ENCODE measurements around the gene MLX. TPM values are rescaled to one million over a fixed set of nuclear protein-coding genes. Genes with fewer than 3 reads are reported as not detected.
"Not testable (repeated sequence)": the region's sequence is repeated elsewhere in the genome, so short reads cannot be mapped to it uniquely, and the experiment has no call there.

The MLX gene
- total RNA-seq, 3 donors from 2014 or later (not counting 1 experiment from before 2014, with no cell fraction given): 38.9 to 58.2 (median 42.6) TPM

DNA sequence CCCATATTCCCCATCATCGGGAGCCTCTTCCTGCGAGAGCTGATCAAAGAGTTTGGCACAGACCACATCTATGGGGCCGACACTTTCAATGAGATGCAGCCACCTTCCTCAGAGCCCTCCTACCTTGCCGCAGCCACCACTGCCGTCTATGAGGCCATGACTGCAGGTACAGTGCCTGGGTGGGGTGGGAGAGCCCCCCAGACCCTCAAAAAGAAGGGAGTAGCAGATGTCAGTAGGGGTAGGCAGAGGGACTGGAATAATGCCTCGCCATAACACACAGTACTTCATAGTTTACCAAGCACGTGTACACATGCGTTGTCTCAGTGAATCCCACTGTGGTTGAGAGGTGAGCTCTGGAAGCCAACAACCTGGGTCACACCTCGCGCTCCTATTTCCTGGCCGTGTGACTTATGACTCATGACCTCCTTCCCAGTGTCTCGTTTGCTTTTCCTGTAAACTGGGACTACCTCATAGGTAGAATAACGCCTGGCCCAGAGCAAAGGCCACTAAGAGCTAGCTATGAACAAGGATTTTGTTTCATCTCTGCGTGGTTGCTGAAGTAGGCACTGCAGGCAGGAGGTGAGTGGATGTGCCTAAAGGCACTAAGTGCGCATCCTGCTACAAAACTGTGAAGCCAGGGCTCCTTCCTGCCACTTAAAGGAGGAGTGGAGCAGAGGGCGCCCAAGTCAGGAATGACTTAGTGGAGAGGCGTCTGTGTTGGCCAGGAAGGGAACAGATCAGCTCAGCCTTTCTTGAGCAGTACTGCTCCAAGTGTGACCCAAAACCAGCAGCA, 25.7 kb upstream of the MLX start:
- Mint-ChIP-seq H3K4me1 (peaks cover 6 to 27% of the 10 kb centered on the region in 2 donors), H3K9me3 (no peaks in the 10 kb centered on the region), H3K27ac (no peak overlapping the region), H3K4me3 (no peak overlapping the region), H3K27me3 (ENCODE audit: low read depth in 2 of 2) (no peaks in the 10 kb centered on the region), H3K36me3 (no peaks in the 10 kb centered on the region)
- ATAC-seq (no peak), DNase-seq (peak in 1 of 2 donors; percentile 53)
- no peak overlapping the region for H3K4me3 ChIP-seq (ENCODE audit: low read length)
- H3K27ac ChIP-seq (ENCODE audit: low read length): no peak overlapping the region
- H3K27me3 ChIP-seq (ENCODE audit: control insufficient read depth, insufficient read depth, low read length): no peaks in the 10 kb centered on the region
- H3K9me3 ChIP-seq (ENCODE audit: control insufficient read depth, insufficient read depth, low read length): no peaks in the 10 kb centered on the region
- H3K4me1 ChIP-seq (ENCODE audit: control insufficient read depth, insufficient read depth, low read length): peaks cover 20% of the 10 kb centered on the region
- H3K36me3 ChIP-seq (ENCODE audit: control insufficient read depth, insufficient read depth, low read length): peaks cover 22% of the 10 kb centered on the region
- intact Hi-C loops (cut with micrococcal nuclease): no loop called here
- TF ChIP-seq, protein P1, sequence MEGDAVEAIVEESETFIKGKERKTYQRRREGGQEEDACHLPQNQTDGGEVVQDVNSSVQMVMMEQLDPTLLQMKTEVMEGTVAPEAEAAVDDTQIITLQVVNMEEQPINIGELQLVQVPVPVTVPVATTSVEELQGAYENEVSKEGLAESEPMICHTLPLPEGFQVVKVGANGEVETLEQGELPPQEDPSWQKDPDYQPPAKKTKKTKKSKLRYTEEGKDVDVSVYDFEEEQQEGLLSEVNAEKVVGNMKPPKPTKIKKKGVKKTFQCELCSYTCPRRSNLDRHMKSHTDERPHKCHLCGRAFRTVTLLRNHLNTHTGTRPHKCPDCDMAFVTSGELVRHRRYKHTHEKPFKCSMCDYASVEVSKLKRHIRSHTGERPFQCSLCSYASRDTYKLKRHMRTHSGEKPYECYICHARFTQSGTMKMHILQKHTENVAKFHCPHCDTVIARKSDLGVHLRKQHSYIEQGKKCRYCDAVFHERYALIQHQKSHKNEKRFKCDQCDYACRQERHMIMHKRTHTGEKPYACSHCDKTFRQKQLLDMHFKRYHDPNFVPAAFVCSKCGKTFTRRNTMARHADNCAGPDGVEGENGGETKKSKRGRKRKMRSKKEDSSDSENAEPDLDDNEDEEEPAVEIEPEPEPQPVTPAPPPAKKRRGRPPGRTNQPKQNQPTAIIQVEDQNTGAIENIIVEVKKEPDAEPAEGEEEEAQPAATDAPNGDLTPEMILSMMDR (IDR thresholded peaks at IDR 0.05): no peak
- 75% methylated on average over 17 of the region's 17 CpGs for WGBS (ENCODE audit: insufficient coverage)

DNA sequence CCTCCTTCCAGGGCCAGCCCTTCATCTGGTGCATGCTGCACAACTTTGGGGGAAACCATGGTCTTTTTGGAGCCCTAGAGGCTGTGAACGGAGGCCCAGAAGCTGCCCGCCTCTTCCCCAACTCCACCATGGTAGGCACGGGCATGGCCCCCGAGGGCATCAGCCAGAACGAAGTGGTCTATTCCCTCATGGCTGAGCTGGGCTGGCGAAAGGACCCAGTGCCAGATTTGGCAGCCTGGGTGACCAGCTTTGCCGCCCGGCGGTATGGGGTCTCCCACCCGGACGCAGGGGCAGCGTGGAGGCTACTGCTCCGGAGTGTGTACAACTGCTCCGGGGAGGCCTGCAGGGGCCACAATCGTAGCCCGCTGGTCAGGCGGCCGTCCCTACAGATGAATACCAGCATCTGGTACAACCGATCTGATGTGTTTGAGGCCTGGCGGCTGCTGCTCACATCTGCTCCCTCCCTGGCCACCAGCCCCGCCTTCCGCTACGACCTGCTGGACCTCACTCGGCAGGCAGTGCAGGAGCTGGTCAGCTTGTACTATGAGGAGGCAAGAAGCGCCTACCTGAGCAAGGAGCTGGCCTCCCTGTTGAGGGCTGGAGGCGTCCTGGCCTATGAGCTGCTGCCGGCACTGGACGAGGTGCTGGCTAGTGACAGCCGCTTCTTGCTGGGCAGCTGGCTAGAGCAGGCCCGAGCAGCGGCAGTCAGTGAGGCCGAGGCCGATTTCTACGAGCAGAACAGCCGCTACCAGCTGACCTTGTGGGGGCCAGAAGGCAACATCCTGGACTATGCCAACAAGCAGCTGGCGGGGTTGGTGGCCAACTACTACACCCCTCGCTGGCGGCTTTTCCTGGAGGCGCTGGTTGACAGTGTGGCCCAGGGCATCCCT, 23.5 kb upstream of the MLX start:
- 97% methylated on average over 39 of the region's 39 CpGs for WGBS (ENCODE audit: insufficient coverage)
- H3K9me3 Mint-ChIP-seq: no peaks in the 10 kb centered on the region
- no peak for DNase-seq
- TF ChIP-seq, protein P1 (IDR thresholded peaks at IDR 0.05): no peak
- Histone ChIP-seq H3K9me3 (ENCODE audit: control insufficient read depth, insufficient read depth, low read length) (no peaks in the 10 kb centered on the region), H3K36me3 (ENCODE audit: control insufficient read depth, insufficient read depth, low read length) (peaks cover 22% of the 10 kb centered on the region), H3K27me3 (ENCODE audit: control insufficient read depth, insufficient read depth, low read length) (no peaks in the 10 kb centered on the region), H3K4me3 (ENCODE audit: low read length) (no peak overlapping the region), H3K4me1 (ENCODE audit: control insufficient read depth, insufficient read depth, low read length) (peaks cover 12% of the 10 kb centered on the region), H3K27ac (ENCODE audit: low read length) (no peak overlapping the region)
- H3K36me3 Mint-ChIP-seq: no peaks in the 10 kb centered on the region
- no peaks in the 10 kb centered on the region for H3K27me3 Mint-ChIP-seq (ENCODE audit: low read depth in 2 of 2)
- no peak overlapping the region for H3K27ac Mint-ChIP-seq
- intact Hi-C loops (cut with micrococcal nuclease): no loop called here
- ATAC-seq: no peak
- H3K4me1 Mint-ChIP-seq: peaks cover 0 to 13% of the 10 kb centered on the region in 2 donors
- H3K4me3 Mint-ChIP-seq: no peak overlapping the region

DNA sequence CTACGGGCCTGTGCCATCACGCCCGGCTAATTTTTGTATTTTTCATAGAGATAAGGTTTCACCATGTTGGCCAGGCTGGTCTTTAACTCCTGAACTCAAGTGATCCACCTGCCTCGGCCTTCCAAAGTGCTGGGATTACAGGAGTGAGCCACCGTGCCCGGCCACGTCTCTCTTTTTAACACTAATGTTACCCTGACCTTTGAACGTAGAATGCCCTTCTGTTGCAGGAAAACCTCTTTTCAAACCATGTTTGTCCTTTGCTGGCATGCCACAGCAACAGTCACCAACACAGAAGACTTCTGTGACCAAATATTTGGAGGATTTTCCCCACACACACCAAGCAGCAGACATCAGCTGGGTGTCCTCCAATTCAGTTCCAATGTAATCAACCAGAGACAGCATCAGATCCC, 22.0 kb upstream of the MLX start:
- intact Hi-C loops (cut with micrococcal nuclease): no loop called here
- H3K27me3 Mint-ChIP-seq (ENCODE audit: low read depth in 2 of 2): no peaks in the 10 kb centered on the region
- H3K4me1 ChIP-seq (ENCODE audit: control insufficient read depth, insufficient read depth, low read length): peaks cover 19% of the 10 kb centered on the region
- no peaks in the 10 kb centered on the region for H3K27me3 ChIP-seq (ENCODE audit: control insufficient read depth, insufficient read depth, low read length)
- no peak for ATAC-seq
- WGBS (ENCODE audit: insufficient coverage): 83% methylated on average over 8 of the region's 8 CpGs
- no peaks in the 10 kb centered on the region for H3K36me3 Mint-ChIP-seq
- TF ChIP-seq, protein P1 (IDR thresholded peaks at IDR 0.05): no peak
- no peaks in the 10 kb centered on the region for H3K9me3 Mint-ChIP-seq
- H3K27ac Mint-ChIP-seq: no peak overlapping the region
- H3K36me3 ChIP-seq (ENCODE audit: control insufficient read depth, insufficient read depth, low read length): peaks cover 17% of the 10 kb centered on the region
- no peak overlapping the region for H3K4me3 ChIP-seq (ENCODE audit: low read length)
- DNase-seq: no peak
- peaks cover 9 to 18% of the 10 kb centered on the region in 2 donors for H3K4me1 Mint-ChIP-seq
- no peak overlapping the region for H3K4me3 Mint-ChIP-seq
- no peaks in the 10 kb centered on the region for H3K9me3 ChIP-seq (ENCODE audit: control insufficient read depth, insufficient read depth, low read length)
- H3K27ac ChIP-seq (ENCODE audit: low read length): no peak overlapping the region

DNA sequence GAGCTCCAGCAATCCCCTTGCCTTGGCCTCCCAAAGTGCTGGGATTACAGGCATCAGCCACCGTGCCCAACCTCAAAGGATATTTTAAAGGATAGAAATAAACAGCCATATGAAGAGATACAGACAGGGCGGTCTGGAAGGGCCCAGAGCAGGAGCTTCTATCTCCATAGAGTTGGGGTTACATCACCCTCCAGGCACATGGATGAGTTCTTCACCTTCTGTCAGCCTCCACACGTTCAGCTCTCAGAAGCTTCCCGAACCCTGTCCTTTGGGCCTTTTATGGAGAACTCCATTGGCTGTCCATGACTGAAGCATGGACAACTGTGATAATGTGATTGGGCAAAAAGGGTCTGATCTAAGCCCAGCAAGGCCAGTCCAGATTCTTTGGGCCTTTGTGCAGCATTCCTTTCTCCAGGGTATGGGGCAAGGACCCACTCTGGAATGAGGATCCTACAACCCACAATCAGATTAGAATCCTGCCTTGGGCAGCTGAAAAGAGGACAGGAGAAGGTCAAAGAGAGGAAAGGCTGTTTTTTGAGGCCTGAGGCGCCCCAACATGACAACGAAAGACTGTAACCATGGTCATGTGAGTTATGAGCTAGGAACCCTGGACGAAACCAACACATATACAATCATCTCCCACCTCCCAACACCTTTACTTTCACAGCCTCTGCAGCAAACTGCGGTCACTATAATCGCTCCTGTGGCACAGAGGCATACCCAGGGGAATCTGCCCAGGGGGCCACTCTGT, 21.0 kb upstream of the MLX start:
- H3K9me3 Mint-ChIP-seq; H3K9me3 ChIP-seq (ENCODE audit: control insufficient read depth, insufficient read depth, low read length); ATAC-seq; H3K27ac ChIP-seq (ENCODE audit: low read length); H3K4me3 Mint-ChIP-seq; H3K27ac Mint-ChIP-seq; H3K4me3 ChIP-seq (ENCODE audit: low read length); H3K27me3 Mint-ChIP-seq (ENCODE audit: low read depth in 2 of 2); intact Hi-C loops (cut with micrococcal nuclease); H3K27me3 ChIP-seq (ENCODE audit: control insufficient read depth, insufficient read depth, low read length); H3K36me3 Mint-ChIP-seq; DNase-seq: not testable (repeated sequence)
- H3K4me1 Mint-ChIP-seq: peaks cover 9 to 14% of the 10 kb centered on the region in 2 donors
- H3K36me3 ChIP-seq (ENCODE audit: control insufficient read depth, insufficient read depth, low read length): peaks cover 14% of the 10 kb centered on the region
- 94% methylated on average over 3 of the region's 9 CpGs for WGBS (ENCODE audit: insufficient coverage)
- peaks cover 16% of the 10 kb centered on the region for H3K4me1 ChIP-seq (ENCODE audit: control insufficient read depth, insufficient read depth, low read length)

All from natural killer cell (primary cell).